H1 (cell line): Measurements from ENCODE around the gene PROSER3. TPM values are rescaled to one million over a fixed set of nuclear protein-coding genes. Genes with fewer than 3 reads are reported as not detected.

Source experiments
- EP300 ChIP-seq, 2 experiments: IDR thresholded peaks; 1 replicate in 1 of 2; 2 replicates in 1 of 2; pipeline ENCODE4 v1.6.1; 2011 to 2012; ENCODE audit warnings: low read depth in 2 of 2, low read length in 2 of 2, mild to moderate bottlenecking in 2 of 2, borderline replicate concordance in 1 of 2, inconsistent platforms in 1 of 2, moderate library complexity in 1 of 2
- JUN ChIP-seq: IDR thresholded peaks from 2 replicates; pipeline ENCODE4 v1.6.1; 2011; ENCODE audit warnings: low read depth, mild to moderate bottlenecking, improper control_type of control experiment, low read length
- RFX5 ChIP-seq: IDR thresholded peaks from 2 replicates; pipeline ENCODE4 v1.6.1; 2011; ENCODE audit warnings: low read depth, low read length, improper control_type of control experiment, borderline replicate concordance
- USF2 ChIP-seq: IDR thresholded peaks from 2 replicates; pipeline ENCODE4 v1.6.1; 2011; ENCODE audit warnings: low read length, improper control_type of control experiment
- polyA plus RNA-seq, 7 experiments: library from polyadenylated mRNA; depleted of rRNA in 3 of 7; stranded (reverse) in 5 of 7; unstranded in 2 of 7; fragments of >200 nt in 5 of 7; fragments of 200-250 nt in 2 of 7; gene quantifications; 1 replicate in 5 of 7; 2 replicates in 1 of 7; 4 replicates in 1 of 7; pipeline versions ENCODE4 v1.2.1 to v1.2.3, GENCODE V29; 2011 to 2013; ENCODE audit warnings: missing spikeins in 2 of 7, mixed read lengths in 2 of 7
- total RNA-seq: library from RNA; stranded (reverse); fragmentation: NEBNext Ultra II Directional; extraction: Animal tissue kit (Norgen Biotek cat#: 25700); gene quantifications from 2 replicates; pipeline ENCODE4 v1.2.1, GENCODE V29; 2021

The PROSER3 gene
- total and polyA plus RNA-seq, 2 of the 8 experiments (the other 6 are each of a cell fraction or from before 2014, with no cell fraction given), result 17.8 to 28.9 TPM

- TF ChIP-seq EP300 (IDR thresholded peaks at IDR 0.05; ENCODE audit: borderline replicate concordance in 1 of 2, low read depth in 2 of 2, low read length in 2 of 2), result no peak
- TF ChIP-seq JUN, result no peak
- TF ChIP-seq RFX5, result no peak
- TF ChIP-seq USF2, result no peak
Measured at GRCh38 chr19:35805526-35806102, 47.6 kb downstream of the PROSER3 start (continued).
